Colonic mucosa (tissue), 4 donors: ENCODE data around the gene ARMH3. TPM values are rescaled to one million over a fixed set of nuclear protein-coding genes. Genes with fewer than 3 reads are reported as not detected.

Experiments used
- DNase-seq: peaks from one replicate; pipeline ENCODE4 v3.0.0-alpha.2; 2020
- H3K27ac ChIP-seq: fragments of 200-600 bp; one replicate; pipeline ENCODE4 v1.8.0; 2021
- H3K27me3 ChIP-seq: fragments of 200-600 bp; one replicate; pipeline ENCODE4 v1.8.0; 2021
- H3K36me3 ChIP-seq: fragments of 200-600 bp; one replicate; pipeline ENCODE4 v1.8.0; 2021
- H3K4me1 ChIP-seq: fragments of 200-600 bp; one replicate; pipeline ENCODE4 v1.8.0; 2021; ENCODE audit warnings: mild to moderate bottlenecking
- H3K4me3 ChIP-seq: fragments of 200-600 bp; one replicate; pipeline ENCODE4 v1.8.0; 2021
- H3K9ac ChIP-seq, 2 donors: one replicate each; pipeline ENCODE4 v1.7.0; 2013; ENCODE audit warnings: control low read depth in 2 of 2, low read depth in 2 of 2, low read length in 2 of 2
- H3K9me3 ChIP-seq: fragments of 200-600 bp; one replicate; pipeline ENCODE4 v1.8.0; 2021
- CTCF ChIP-seq: fragments of 200-600 bp; IDR thresholded peaks from one replicate; pipeline ENCODE4 v1.8.0; 2022; ENCODE audit warnings: antibody characterized with exemption, mild to moderate bottlenecking
- intact Hi-C: fragments of 100-400 bp; cut with DNase I; formaldehyde crosslinking; loops from one replicate; pipeline ENCODE4 v1.14.1; 2022
- total RNA-seq, 2 donors: library from RNA; stranded (reverse); fragmentation: NEBNext Ultra II Directional in 1 of 2; extraction: Animal tissue kit (Norgen Biotek cat#: 25700) in 1 of 2; gene quantifications; one replicate each; pipeline ENCODE4 v1.2.1, GENCODE V29; 2021
- donor health status: healthy.
- donor health status: DM: no; HTN: no; CAD: no.
- donor health status: DM: no; HTN: no; CAD: no.

Gene ARMH3
- total RNA-seq, 2 donors from 2014 or later = 25.1 to 31.3 TPM

DNA sequence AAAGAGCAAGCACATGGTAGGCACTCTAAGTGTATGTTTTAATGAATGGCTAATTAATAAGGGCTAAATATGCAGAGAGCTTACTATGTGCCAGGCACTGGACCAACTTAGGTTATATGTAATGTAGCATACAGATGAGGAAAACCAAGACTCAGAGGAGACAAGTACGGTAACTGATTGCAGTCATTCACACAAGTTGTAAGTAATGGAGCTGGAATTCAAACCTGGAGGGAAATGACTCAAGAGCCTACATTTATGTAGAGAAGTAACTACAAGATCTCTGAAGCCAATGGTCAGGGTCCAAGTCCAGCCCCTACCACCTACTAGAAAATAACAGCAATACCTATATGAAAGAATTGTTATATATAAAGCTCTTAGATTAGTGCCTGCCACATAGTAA, 115.1 kb downstream of the ARMH3 start:
- intact Hi-C loops = no loop called here
- H3K36me3 ChIP-seq = no peaks in the 10 kb centered on the region
- TF ChIP-seq CTCF = no peak
- H3K9ac ChIP-seq = no peak overlapping the region
- no peaks in the 10 kb centered on the region for H3K27me3 ChIP-seq
- H3K9me3 ChIP-seq = no peaks in the 10 kb centered on the region
- DNase-seq = no peak
- H3K4me3 ChIP-seq = no peak overlapping the region
- no peak overlapping the region for H3K27ac ChIP-seq
- H3K4me1 ChIP-seq = no peaks in the 10 kb centered on the region

DNA sequence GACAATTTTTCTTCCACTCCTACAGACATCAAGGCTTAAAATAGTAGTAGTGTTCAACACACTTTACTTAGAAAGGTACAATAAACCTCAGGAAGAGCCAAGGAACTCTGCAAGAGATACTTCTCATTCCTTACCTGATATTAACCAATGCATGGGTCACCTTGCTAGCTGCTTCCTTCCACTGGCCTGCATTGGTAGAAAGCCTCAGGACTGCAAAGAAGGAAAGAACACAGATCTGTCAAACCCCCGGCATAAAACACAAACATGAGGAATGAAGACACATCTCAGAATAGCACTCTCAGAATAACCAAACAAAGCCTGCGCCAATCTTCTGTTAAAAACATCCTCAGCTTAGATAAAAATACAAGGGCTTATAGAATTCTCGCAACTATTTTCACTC, 116.2 kb downstream of the ARMH3 start:
- TF ChIP-seq CTCF = no peak
- no peaks in the 10 kb centered on the region for H3K27me3 ChIP-seq
- no peak overlapping the region for H3K4me3 ChIP-seq
- no peak overlapping the region for H3K27ac ChIP-seq
- H3K9me3 ChIP-seq = no peaks in the 10 kb centered on the region
- H3K4me1 ChIP-seq = no peaks in the 10 kb centered on the region
- H3K9ac ChIP-seq = no peak overlapping the region
- intact Hi-C loops = no loop called here
- DNase-seq = no peak
- no peaks in the 10 kb centered on the region for H3K36me3 ChIP-seq

- Histone ChIP-seq H3K9ac (no peak overlapping the region), H3K27me3 (no peaks in the 10 kb centered on the region), H3K36me3 (no peaks in the 10 kb centered on the region), H3K27ac (no peak overlapping the region), H3K4me3 (no peak overlapping the region), H3K4me1 (no peaks in the 10 kb centered on the region), H3K9me3 (no peaks in the 10 kb centered on the region)
- no peak for TF ChIP-seq CTCF
- no peak for DNase-seq
- intact Hi-C loops = no loop called here
These were observed 116.8 kb downstream of the ARMH3 start for GRCh38 chr10:101939008-101939648.

- no peak overlapping the region for H3K27ac ChIP-seq
These were observed 117.5 kb downstream of the ARMH3 start for GRCh38 chr10:101938305-101939007.

GRCh38 chr10:101935431-101935830, 120.5 kb downstream of the ARMH3 start:
- Histone ChIP-seq H3K27ac (no peak overlapping the region), H3K4me3 (no peak overlapping the region), H3K9ac (no peak overlapping the region), H3K4me1 (no peaks in the 10 kb centered on the region), H3K27me3 (no peaks in the 10 kb centered on the region), H3K36me3 (no peaks in the 10 kb centered on the region), H3K9me3 (no peaks in the 10 kb centered on the region)
- intact Hi-C loops = no loop called here
- no peak for DNase-seq
- no peak for TF ChIP-seq CTCF

More at GRCh38 chr10:101938305-101939007, 117.5 kb downstream of the ARMH3 start:
- H3K9me3 ChIP-seq = no peaks in the 10 kb centered on the region
- TF ChIP-seq CTCF = no peak
- H3K4me3 ChIP-seq = no peak overlapping the region
- no peaks in the 10 kb centered on the region for H3K4me1 ChIP-seq
- intact Hi-C loops = no loop called here
- no peaks in the 10 kb centered on the region for H3K36me3 ChIP-seq
- H3K9ac ChIP-seq = no peak overlapping the region
- no peaks in the 10 kb centered on the region for H3K27me3 ChIP-seq
- DNase-seq = no peak
